Measurements from ENCODE around the gene KDSR.

The KDSR gene

DNA sequence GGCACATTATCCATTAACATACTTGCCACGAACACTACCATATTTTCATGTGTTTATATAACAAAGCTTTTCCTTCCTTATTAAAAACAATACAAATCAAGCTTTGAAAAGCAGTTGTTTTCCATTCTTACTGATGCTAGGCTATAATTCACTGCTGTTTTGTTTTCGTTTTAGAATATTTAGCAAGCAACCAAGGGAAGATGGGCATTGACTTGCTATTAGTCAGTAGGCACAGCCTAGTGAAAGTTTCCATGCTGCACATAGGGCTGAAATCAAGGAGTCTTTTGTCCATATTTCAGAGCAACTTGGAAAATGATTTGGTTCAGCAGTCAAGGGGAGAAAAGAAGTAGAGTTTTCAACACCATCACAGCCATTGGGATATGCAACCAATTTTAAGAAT, 78.7 kb downstream of the KDSR start:
- TF ChIP-seq, protein P1, sequence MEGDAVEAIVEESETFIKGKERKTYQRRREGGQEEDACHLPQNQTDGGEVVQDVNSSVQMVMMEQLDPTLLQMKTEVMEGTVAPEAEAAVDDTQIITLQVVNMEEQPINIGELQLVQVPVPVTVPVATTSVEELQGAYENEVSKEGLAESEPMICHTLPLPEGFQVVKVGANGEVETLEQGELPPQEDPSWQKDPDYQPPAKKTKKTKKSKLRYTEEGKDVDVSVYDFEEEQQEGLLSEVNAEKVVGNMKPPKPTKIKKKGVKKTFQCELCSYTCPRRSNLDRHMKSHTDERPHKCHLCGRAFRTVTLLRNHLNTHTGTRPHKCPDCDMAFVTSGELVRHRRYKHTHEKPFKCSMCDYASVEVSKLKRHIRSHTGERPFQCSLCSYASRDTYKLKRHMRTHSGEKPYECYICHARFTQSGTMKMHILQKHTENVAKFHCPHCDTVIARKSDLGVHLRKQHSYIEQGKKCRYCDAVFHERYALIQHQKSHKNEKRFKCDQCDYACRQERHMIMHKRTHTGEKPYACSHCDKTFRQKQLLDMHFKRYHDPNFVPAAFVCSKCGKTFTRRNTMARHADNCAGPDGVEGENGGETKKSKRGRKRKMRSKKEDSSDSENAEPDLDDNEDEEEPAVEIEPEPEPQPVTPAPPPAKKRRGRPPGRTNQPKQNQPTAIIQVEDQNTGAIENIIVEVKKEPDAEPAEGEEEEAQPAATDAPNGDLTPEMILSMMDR (IDR thresholded peaks at IDR 0.05; ENCODE audit: low read depth, low read length): no peak
- no peak overlapping the region for H3K4me3 ChIP-seq (ENCODE audit: low read depth, low read length)

DNA sequence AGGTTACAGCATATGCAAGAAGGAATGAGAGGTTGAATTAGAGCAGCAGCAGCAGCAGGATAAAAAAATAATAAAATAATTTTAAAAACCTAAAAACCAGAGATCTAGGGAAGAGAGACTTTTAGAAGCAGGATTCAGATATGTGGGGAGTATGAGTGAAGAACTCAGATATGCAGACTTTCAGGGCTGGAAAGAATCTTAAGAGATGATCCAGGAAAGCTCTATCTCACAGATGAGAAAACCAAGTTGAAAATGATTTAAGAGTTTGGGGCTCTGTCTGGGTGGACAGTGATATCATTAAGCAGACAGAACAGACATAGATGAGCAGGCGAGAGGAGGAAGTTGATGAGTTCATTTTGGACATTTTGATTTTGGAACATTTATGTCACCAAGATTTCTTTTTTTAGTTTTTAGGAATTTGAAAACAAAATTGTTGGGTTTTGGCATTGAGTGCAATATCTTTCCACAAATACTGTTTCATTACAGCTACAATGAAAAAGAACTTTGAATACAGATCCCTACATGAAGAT, 79.2 kb downstream of the KDSR start:
- no peak overlapping the region for H3K4me3 ChIP-seq (ENCODE audit: low read depth, low read length)
- TF ChIP-seq, protein P1 (IDR thresholded peaks at IDR 0.05; ENCODE audit: low read depth, low read length): no peak

DNA sequence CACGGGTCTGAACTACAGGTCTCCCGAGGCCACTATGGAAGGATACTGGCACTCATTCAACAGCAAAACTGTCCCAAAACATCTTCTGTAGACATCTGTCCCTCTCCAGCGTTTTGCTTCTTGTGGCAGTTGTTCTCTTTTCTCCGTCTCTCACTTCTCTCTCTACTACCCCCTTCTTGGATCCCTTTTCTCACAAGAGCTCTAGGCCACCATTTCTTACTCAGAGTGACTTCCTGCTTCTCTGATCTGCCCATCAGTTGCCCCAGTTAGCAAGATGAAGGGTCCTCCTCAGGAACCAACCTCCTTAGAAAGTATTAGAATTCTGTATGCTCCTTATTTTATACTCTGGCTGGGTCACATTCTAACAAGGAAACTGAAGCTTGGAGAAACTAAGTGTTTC, 80.1 kb downstream of the KDSR start:
- no peak overlapping the region for H3K4me3 ChIP-seq (ENCODE audit: low read depth, low read length)
- TF ChIP-seq, protein P1 (IDR thresholded peaks at IDR 0.05; ENCODE audit: low read depth, low read length): no peak

DNA sequence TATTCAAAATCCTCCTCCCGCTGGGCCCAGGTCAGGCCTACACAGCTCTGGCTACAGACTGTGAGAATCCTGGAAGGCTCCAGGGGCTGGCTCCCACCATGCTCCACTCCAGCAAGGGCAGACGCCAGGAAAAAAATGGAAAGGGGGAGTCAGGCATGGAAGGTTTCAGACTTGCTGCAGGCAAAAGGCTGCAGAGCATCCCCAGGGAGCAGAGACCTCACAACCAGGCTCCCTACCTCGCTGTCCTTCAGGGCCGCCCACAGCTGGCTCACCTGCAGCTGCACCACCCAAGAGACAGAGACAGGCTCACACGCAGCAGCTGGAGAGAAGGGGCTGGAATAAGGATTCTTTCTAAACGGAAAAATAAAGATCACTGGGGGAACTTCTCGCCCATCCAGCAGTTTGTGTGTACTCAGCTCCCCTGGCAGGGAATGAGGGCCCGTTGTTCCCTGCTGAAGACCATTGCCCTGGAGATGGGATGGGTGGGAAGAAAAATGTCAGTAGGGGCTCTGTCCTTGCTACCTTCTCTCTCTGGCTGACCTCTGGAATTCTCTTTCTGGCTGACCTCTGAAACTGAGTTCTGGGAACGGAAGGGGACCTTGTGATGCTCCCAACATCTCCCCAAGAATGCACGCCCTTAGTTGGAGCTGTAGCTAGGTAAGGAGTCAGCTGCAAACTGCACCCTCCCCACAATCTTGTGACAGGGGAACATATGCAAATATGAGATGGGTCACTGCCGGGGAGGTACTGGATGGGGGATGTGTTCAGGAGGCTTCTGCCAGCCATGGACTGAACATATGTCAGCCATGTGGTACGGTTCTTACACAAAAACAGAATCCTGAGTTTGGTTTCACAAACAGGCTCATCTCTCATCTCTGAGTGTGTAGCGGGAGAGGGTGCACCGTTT, 81.9 kb downstream of the KDSR start:
- H3K4me3 ChIP-seq (ENCODE audit: low read depth, low read length): no peak overlapping the region
- TF ChIP-seq, protein P1 (IDR thresholded peaks at IDR 0.05; ENCODE audit: low read depth, low read length): no peak

DNA sequence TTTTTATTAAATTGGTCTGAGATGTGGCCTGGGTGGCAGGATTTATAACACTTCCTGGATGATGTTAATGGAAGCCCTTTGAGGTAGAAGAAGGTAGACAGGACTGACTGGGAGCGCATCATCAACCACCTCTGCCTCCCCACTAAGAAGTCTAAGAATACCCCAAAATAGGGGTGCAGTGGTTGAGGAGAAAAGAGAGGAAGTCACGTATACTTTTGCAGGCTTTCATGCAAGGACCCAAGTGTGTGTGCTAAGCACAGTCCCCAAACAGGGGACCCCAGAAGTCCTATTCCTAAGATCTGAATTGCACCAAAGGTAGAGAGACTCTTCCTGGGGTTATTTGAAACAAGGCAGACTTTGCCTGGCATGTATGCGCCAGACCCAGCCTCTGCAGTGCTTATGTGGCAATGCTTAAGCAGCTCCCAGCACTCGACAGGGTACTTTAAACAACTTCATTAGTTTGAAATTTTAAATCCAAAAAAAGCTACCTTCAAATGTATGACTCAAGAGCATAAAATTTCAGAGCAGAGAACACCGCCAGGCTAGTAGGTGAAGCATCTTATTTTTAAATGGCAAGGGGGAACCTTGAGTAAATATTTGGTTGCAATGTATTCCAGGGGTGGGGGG, 82.7 kb downstream of the KDSR start:
- TF ChIP-seq, protein P1 (IDR thresholded peaks at IDR 0.05; ENCODE audit: low read depth, low read length): no peak
- H3K4me3 ChIP-seq (ENCODE audit: low read depth, low read length): no peak overlapping the region

DNA sequence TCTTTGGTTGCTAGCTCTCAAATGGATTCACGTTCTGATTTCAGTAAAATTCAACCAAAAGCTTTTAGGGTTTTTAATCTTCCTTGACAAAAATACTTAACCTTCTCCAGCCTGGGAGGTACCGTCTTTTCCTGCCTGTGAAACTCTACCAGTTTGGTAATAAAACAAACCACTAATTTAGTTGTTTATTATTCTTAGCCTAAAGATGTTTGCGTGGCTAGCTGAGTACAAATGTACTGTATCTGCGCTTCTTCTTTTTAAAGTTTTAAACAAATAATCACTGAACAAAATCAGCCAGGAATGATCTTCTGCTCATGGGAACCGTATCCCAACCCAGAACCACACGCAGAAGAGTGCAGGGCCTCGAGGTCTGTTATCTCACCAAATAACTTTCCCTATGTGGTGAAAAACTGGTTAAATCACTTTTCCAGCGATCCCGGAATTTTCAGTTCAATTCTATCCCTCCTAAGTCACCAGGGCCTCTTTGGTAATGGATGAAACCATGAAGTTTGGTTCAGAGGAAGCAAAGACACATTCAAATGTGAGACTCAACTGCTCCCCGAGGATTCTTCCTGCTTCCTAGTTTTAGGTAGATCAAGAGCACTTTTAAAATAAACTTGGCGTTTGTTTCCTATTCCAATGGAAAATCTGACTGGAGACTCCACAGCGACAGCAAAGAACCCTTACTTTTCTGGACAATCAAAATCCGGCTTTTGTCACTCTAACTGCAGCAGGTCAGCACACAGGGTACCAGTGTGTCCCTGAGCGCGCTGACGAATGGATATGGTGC, 83.5 kb downstream of the KDSR start:
- no peak overlapping the region for H3K4me3 ChIP-seq (ENCODE audit: low read depth, low read length)
- TF ChIP-seq, protein P1 (IDR thresholded peaks at IDR 0.05; ENCODE audit: low read depth, low read length): no peak

Measured in WI38 (cell line).